Activated T-helper 1 cell treated with anti-CD3 and anti-CD28 coated beads, Interleukin-12 subunit alpha, Interleukin-12 subunit beta, Interleukin-2, Interleukin-4 antibody, amounts not matched to agents 30 ng/mL and 10 ng/mL and 1 ng/mL, durations not matched to agents 14 hours and 24 hours and 36 hours (primary cell): ENCODE measurements around the gene KSR2. TPM values are rescaled to one million over a fixed set of nuclear protein-coding genes. Genes with fewer than 3 reads are reported as not detected.

Experiments used
- DNase-seq: peaks from one replicate; pipeline ENCODE4 v3.0.0; 2021; ENCODE audit warnings: low spot score
- H3K27ac Mint-ChIP-seq: one replicate; pipeline ENCODE4 v1.8.0; 2021; ENCODE audit warnings: mild to moderate bottlenecking, mixed read lengths
- H3K27me3 Mint-ChIP-seq: one replicate; pipeline ENCODE4 v1.8.0; 2022; ENCODE audit warnings: mild to moderate bottlenecking, moderate library complexity, mixed read lengths; ENCODE audit not compliant: insufficient read depth
- H3K36me3 Mint-ChIP-seq: one replicate; pipeline ENCODE4 v1.8.0; 2021; ENCODE audit warnings: low read depth, mixed read lengths
- H3K4me1 Mint-ChIP-seq: one replicate; pipeline ENCODE4 v1.8.0; 2021; ENCODE audit warnings: low read depth, mixed read lengths
- H3K4me3 Mint-ChIP-seq: one replicate; pipeline ENCODE4 v1.8.0; 2021; ENCODE audit warnings: mild to moderate bottlenecking, moderate library complexity, mixed read lengths
- H3K9me3 Mint-ChIP-seq: one replicate; pipeline ENCODE4 v1.8.0; 2021; ENCODE audit warnings: mixed read lengths
- intact Hi-C: fragments of 100-400 bp; cut with micrococcal nuclease; formaldehyde crosslinking; loops from one replicate; pipeline ENCODE4 v1.15.1; 2024
- total RNA-seq: library from RNA; stranded (reverse); gene quantifications from 2 replicates; pipeline ENCODE4 v1.2.3, GENCODE V29; 2022

KSR2 gene
- total RNA-seq, 1 donor from 2014 or later: 0.08 TPM

DNA sequence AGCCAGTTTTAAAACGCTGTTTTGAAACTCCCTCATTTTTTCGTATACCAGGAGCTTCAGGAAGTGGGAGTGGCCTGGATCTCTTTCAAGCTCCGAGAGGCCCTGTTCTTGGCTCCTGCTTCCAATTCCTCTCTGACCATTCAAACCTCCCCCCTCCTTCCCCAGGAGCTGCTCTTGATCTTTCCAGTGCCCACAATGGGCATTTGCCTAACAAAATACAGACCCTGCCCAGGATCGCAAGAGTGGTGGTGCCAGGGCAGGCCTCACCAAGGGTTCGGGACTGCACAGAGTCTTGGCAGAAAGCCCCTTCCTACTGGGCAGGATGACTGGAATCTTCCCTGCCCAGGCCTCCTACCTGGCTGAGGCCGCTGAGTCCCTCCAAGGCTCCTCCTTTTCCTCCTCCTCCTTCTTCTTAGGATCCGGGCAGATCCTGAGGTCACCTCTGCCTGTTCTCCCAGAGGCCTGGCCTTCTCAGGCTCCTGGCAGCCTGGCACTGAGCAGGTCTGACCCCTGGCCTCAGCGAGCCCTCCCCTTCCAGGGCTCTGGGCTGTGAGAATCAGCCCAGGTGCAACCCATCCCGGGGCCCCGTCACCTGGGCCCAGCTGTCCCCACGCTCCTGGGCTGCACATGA lies 560.5 kb downstream of the KSR2 start:
- Mint-ChIP-seq H3K27ac (no peak overlapping the region), H3K36me3 (no peaks in the 10 kb centered on the region), H3K9me3 (peaks cover under 1% of the 10 kb centered on the region), H3K4me3 (no peak overlapping the region), H3K27me3 (no peaks in the 10 kb centered on the region), H3K4me1 (no peaks in the 10 kb centered on the region)
- no peak for DNase-seq
- intact Hi-C loops: no loop called here

DNA sequence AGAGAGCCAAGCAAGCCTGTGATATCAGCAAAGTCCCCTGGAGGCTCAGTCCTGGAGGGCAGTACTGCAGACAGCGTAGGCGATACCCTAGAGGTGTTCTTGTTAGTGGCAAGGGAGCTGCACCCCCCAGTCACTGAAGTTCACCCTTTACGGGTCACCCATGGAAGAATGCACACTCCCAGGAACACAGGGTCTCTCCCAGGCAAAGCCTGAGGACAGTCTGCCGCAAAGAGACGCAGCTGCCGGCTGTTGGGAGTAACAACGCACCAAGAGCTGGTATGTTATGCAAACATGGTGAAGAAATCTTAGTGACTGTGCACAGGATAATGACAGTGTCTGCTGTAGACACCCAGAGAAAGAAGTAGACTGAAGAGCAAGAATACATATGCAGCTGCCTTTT lies 563.9 kb downstream of the KSR2 start:
- intact Hi-C loops: no loop called here
- H3K27ac Mint-ChIP-seq: no peak overlapping the region
- DNase-seq: no peak
- H3K27me3 Mint-ChIP-seq: no peaks in the 10 kb centered on the region
- H3K4me1 Mint-ChIP-seq: no peaks in the 10 kb centered on the region
- H3K4me3 Mint-ChIP-seq: no peak overlapping the region
- no peaks in the 10 kb centered on the region for H3K36me3 Mint-ChIP-seq
- H3K9me3 Mint-ChIP-seq: peaks cover 18% of the 10 kb centered on the region

DNA sequence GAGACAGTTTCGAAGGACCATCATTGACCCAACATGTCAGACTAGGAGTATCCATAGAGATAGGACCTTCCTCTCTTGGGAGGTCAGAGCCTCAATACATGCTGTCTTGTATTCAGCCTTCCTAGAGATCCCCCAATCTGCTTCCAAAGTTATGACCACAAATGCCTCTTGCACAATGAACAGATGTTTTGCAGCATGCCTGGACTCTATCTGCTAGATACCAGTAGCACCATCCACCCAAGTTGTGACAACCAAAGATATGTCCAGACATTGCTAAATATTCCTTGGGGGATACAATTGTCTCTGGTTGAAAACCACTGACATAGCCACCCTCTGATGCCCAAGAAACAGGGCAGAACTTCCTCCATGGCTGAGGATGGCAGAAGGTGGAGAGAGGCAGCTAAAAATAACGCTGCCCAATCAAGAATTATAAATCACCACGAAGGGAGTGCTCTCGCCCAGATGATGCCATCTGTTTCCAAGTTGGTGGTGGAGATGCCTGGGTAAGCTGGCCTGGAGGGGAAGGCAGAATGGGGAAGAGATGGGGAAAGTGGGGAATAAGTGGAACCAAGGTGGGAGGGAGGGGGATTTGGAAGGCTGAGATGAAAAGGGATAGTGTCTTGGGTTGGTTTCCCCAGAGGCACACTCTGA lies 564.5 kb downstream of the KSR2 start:
- Mint-ChIP-seq H3K36me3 (no peaks in the 10 kb centered on the region), H3K4me1 (no peaks in the 10 kb centered on the region), H3K27ac (no peak overlapping the region), H3K9me3 (peaks cover 21% of the 10 kb centered on the region), H3K27me3 (no peaks in the 10 kb centered on the region), H3K4me3 (no peak overlapping the region)
- no peak for DNase-seq
- intact Hi-C loops: no loop called here

DNA sequence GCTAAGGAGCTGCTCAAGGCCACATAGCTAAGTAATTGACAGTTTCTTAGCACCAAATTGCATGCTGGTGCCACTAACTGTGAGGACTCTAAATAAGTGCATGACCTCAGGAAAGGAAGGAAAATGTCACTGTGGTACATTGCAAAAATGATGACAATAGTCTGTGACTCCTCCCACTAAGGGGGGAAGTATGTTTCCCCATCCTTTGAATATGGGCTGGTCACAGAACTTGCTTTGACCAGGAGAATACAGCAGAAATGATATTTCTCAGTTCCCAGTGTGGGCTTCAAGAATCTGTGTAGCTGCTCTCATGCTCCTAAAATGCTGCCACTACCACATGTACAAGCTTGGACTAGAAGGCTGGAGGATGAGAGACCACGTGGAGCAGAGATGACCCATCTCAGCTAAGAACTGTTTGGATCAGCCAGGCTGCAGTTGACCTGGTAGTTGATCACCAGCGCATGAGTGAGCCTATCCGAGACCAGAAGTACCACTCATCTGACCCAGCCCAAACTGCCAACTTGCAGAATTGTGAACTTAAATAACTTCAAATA lies 565.1 kb downstream of the KSR2 start:
- Mint-ChIP-seq H3K36me3 (no peaks in the 10 kb centered on the region), H3K4me3 (no peak overlapping the region), H3K4me1 (no peaks in the 10 kb centered on the region), H3K27ac (no peak overlapping the region), H3K27me3 (no peaks in the 10 kb centered on the region), H3K9me3 (peaks cover 26% of the 10 kb centered on the region)
- intact Hi-C loops: no loop called here
- no peak for DNase-seq

Other genes with a start within 250 kb of the KSR2 start
- gene RFC5, start 47.7 kb upstream of the KSR2 start, total RNA-seq: 73.8 and 87.0 TPM in 2 replicates
- 122 and 127 TPM in 2 replicates for gene WSB2, start 92.2 kb upstream of the KSR2 start, total RNA-seq
- gene VSIG10, start 135.0 kb upstream of the KSR2 start, total RNA-seq: 15.1 and 16.0 TPM in 2 replicates
- 200 and 205 TPM in 2 replicates for gene PEBP1, start 167.1 kb upstream of the KSR2 start, total RNA-seq